NCI-H2171 (cell line): ENCODE results near the gene ELAVL1.
"Not testable (repeated sequence)": the region's sequence is repeated elsewhere in the genome, so short reads cannot be mapped to it uniquely, and the experiment has no call there.

Experiments used
- DNase-seq: peaks from one replicate; lab custom pipeline; 2025; lab: John Stamatoyannopoulos, UW

Gene ELAVL1

GRCh38 chr19:7968796-7969554 is 36.5 kb downstream of the ELAVL1 start:
- DNase-seq = no peak

- no peak for DNase-seq
Measured at GRCh38 chr19:7968008-7968795, 37.2 kb downstream of the ELAVL1 start.

GRCh38 chr19:7965921-7966665 is 39.3 kb downstream of the ELAVL1 start:
- no peak for DNase-seq

- DNase-seq = no peak
Measured at GRCh38 chr19:7965259-7965841, 40.1 kb downstream of the ELAVL1 start.

GRCh38 chr19:7963566-7963965 is 41.9 kb downstream of the ELAVL1 start:
- DNase-seq = no peak

GRCh38 chr19:7962644-7963268 is 42.7 kb downstream of the ELAVL1 start:
- no peak for DNase-seq

- DNase-seq = no peak
Measured at GRCh38 chr19:7961920-7962626, 43.4 kb downstream of the ELAVL1 start.

- DNase-seq = not testable (repeated sequence)
Measured at GRCh38 chr19:7961082-7961481, 44.4 kb downstream of the ELAVL1 start.

GRCh38 chr19:7959211-7959610 is 46.2 kb downstream of the ELAVL1 start:
- no peak for DNase-seq

GRCh38 chr19:7955696-7956095 is 49.7 kb downstream of the ELAVL1 start:
- DNase-seq = no peak

- DNase-seq = no peak
Measured at GRCh38 chr19:7953576-7953975, 51.9 kb downstream of the ELAVL1 start.

- no peak for DNase-seq
Measured at GRCh38 chr19:7953060-7953459, 52.4 kb downstream of the ELAVL1 start.

GRCh38 chr19:7947939-7948338 is 57.5 kb downstream of the ELAVL1 start:
- no peak for DNase-seq

GRCh38 chr19:7944177-7944761 is 61.2 kb downstream of the ELAVL1 start:
- DNase-seq = peak; percentile 98

- DNase-seq = peak; percentile 99
Measured at GRCh38 chr19:7943444-7944176, 61.8 kb downstream of the ELAVL1 start, which contains the start of gene TIMM44. Gene TIMM44, minus strand, starts transcription at chr19:7943666. Its CDS starts 15 bp downstream, at chr19:7943651.

GRCh38 chr19:7942981-7943443 is 62.4 kb downstream of the ELAVL1 start:
- no peak for DNase-seq

GRCh38 chr19:7941895-7942596 is 63.4 kb downstream of the ELAVL1 start:
- no peak for DNase-seq

- DNase-seq = no peak
Measured at GRCh38 chr19:7940841-7941240, 64.6 kb downstream of the ELAVL1 start.

GRCh38 chr19:7934766-7935165 is 70.7 kb downstream of the ELAVL1 start:
- DNase-seq = no peak
